ENCODE data around the gene ZNF789. TPM values are rescaled to one million over a fixed set of nuclear protein-coding genes. Genes with fewer than 3 reads are reported as not detected.

ZNF789 gene
- total and polyA plus RNA-seq, 9 of the 15 experiments (the other 6 are each of a cell fraction or from before 2014, with no cell fraction given), result 6.1 to 57.0 (median 24.8) TPM

GRCh38 chr7:99438573-99439480, 33.9 kb upstream of the ZNF789 start, which contains the start of the genes CPSF4 and PTCD1 (continued):
- peak; percentile 62; the same call in 1 of the 2 replicates for TF ChIP-seq ATF4 (CRISPR knock-in tag; IDR thresholded peaks at IDR 0.05)
- TF ChIP-seq ATF7 (IDR thresholded peaks at IDR 0.05), result peak; percentile 89
- no peak for TF ChIP-seq SP2 (IDR thresholded peaks at IDR 0.05; ENCODE audit: extremely low read depth, low read depth, low read length, poor library complexity, severe bottlenecking)
- TF ChIP-seq RAD51 (IDR thresholded peaks at IDR 0.05; ENCODE audit: borderline replicate concordance, low read depth), result no peak
- TF ChIP-seq ZNF12 (CRISPR knock-in tag; IDR thresholded peaks at IDR 0.05), result peak; percentile 31
- TF ChIP-seq ZNF197 (CRISPR knock-in tag; IDR thresholded peaks at IDR 0.05; ENCODE audit: low read depth), result no peak
- TF ChIP-seq ZNF165 (CRISPR knock-in tag; IDR thresholded peaks at IDR 0.05; ENCODE audit: borderline replicate concordance), result no peak
- TF ChIP-seq TRIM24 (IDR thresholded peaks at IDR 0.05), result peak in 1 of 2 experiments; percentile 25; a peak in 1 of 4 replicates
- no peak for TF ChIP-seq MCM7 (IDR thresholded peaks at IDR 0.05)
- TF ChIP-seq NFATC3 (IDR thresholded peaks at IDR 0.05), result no peak
- TF ChIP-seq JUND (IDR thresholded peaks at IDR 0.05; ENCODE audit: borderline replicate concordance, low read depth, low read length), result peak; percentile 86
- peak; percentile 26; the same call in 1 of the 3 replicates for TF ChIP-seq JUND (tag; IDR thresholded peaks at IDR 0.05; ENCODE audit: borderline replicate concordance, low read depth, low read length)
- TF ChIP-seq ZNF785 (CRISPR knock-in tag; IDR thresholded peaks at IDR 0.05), result no peak
- peak in 1 of 2 experiments; percentile 78; a peak in 2 of 4 replicates for TF ChIP-seq HDAC1 (IDR thresholded peaks at IDR 0.05)
- peak; percentile 84; the same call in 1 of the 2 replicates for TF ChIP-seq HIVEP1 (CRISPR knock-in tag; IDR thresholded peaks at IDR 0.05)
- TF ChIP-seq E2F5 (CRISPR knock-in tag; IDR thresholded peaks at IDR 0.05), result no peak; the same call in 1 of the 2 replicates
- TF ChIP-seq C11orf30 (IDR thresholded peaks at IDR 0.05; ENCODE audit: low read depth), result peak; percentile 83
- TF ChIP-seq SRF (CRISPR knock-in tag; IDR thresholded peaks at IDR 0.05), result peak in 1 of 2 experiments; percentile 36; a peak in 1 of 4 replicates
- TF ChIP-seq NFXL1 (CRISPR knock-in tag; IDR thresholded peaks at IDR 0.05), result no peak
- peak; percentile 100 for TF ChIP-seq XRCC5 (IDR thresholded peaks at IDR 0.05; ENCODE audit: low read depth, low read length)
- peak; percentile 81; the same call in 1 of the 2 replicates for TF ChIP-seq NR4A1 (CRISPR knock-in tag; IDR thresholded peaks at IDR 0.05)
- peak; percentile 76 for TF ChIP-seq NR4A1 (tag; IDR thresholded peaks at IDR 0.05)
- TF ChIP-seq ZNF280B (CRISPR knock-in tag; IDR thresholded peaks at IDR 0.05), result no peak
- TF ChIP-seq SRSF3 (IDR thresholded peaks at IDR 0.05; ENCODE audit: insufficient read depth, low read length), result no peak
- TF ChIP-seq TFAM (CRISPR knock-in tag; conservative IDR thresholded peaks at IDR 0.05), result no peak
- no peak for TF ChIP-seq KLF10 (CRISPR knock-in tag; IDR thresholded peaks at IDR 0.05)
- TF ChIP-seq HNRNPUL1 (IDR thresholded peaks at IDR 0.05; ENCODE audit: low read length), result no peak
- no peak for TF ChIP-seq CBFB (CRISPR knock-in tag; IDR thresholded peaks at IDR 0.05)

Measured in K562 (cell line).